OCI-LY1 (cell line): ENCODE data around the gene AP2A1.

ENCODE experiments used
- H2AFZ ChIP-seq: fragments of 200-600 bp; sonication (generic), shearing (Covaris generic); 2 replicates; pipeline ENCODE4 v1.6.0; 2014; ENCODE audit warnings: antibody characterized with exemption, mild to moderate bottlenecking, low read length
- H3F3A ChIP-seq: fragments of 200-600 bp; sonication (generic), shearing (Covaris generic); 2 replicates; pipeline ENCODE4 v1.6.0; 2014; ENCODE audit warnings: mild to moderate bottlenecking, antibody characterized with exemption, low read length, moderate library complexity; ENCODE audit not compliant: insufficient read depth
- H3K27ac ChIP-seq: fragments of 200-600 bp; sonication (generic); 2 replicates; pipeline ENCODE4 v1.5.1; 2014; ENCODE audit warnings: low read length, mixed run types, mild to moderate bottlenecking, low read depth; ENCODE audit not compliant: poor library complexity, severe bottlenecking
- H3K27me3 ChIP-seq: fragments of 200-600 bp; sonication (generic); 2 replicates; pipeline ENCODE4 v1.6.0; 2014; ENCODE audit warnings: antibody characterized with exemption, mild to moderate bottlenecking, low read length, moderate library complexity; ENCODE audit not compliant: insufficient read depth
- H3K36me3 ChIP-seq: fragments of 200-600 bp; sonication (generic); 2 replicates; pipeline ENCODE4 v1.6.1; 2014; ENCODE audit warnings: mild to moderate bottlenecking, antibody characterized with exemption, low read length, moderate library complexity, mixed read lengths; ENCODE audit not compliant: insufficient read depth
- H3K4me1 ChIP-seq: fragments of 200-600 bp; sonication (generic); 2 replicates; pipeline ENCODE4 v1.5.1; 2014; ENCODE audit warnings: mild to moderate bottlenecking, low read length, moderate library complexity; ENCODE audit not compliant: insufficient read depth, severe bottlenecking
- H3K4me2 ChIP-seq: fragments of 200-600 bp; sonication (generic), shearing (Covaris generic); 2 replicates; pipeline ENCODE4 v1.6.1; 2014; ENCODE audit warnings: low read length
- H3K4me3 ChIP-seq: fragments of 200-600 bp; sonication (generic); 2 replicates; pipeline ENCODE4 v1.5.1; 2014; ENCODE audit warnings: low read length, low read depth, mild to moderate bottlenecking, mixed read lengths; ENCODE audit not compliant: poor library complexity, severe bottlenecking
- H3K79me2 ChIP-seq: fragments of 200-600 bp; shearing (Covaris generic); 2 replicates; pipeline ENCODE4 v1.6.1; 2016; ENCODE audit warnings: mixed run types, low read length, mixed read lengths; ENCODE audit not compliant: insufficient read depth
- H3K9ac ChIP-seq: fragments of 200-600 bp; sonication (generic), shearing (Covaris generic); 2 replicates; pipeline ENCODE4 v1.6.1; 2014; ENCODE audit warnings: mild to moderate bottlenecking, low read length, mixed read lengths
- H3K9me2 ChIP-seq: fragments of 200-600 bp; sonication (generic), shearing (Covaris generic); 2 replicates; pipeline ENCODE4 v1.6.1; 2014; ENCODE audit warnings: low read depth, mild to moderate bottlenecking, low read length, mixed read lengths
- H3K9me3 ChIP-seq: fragments of 200-600 bp; shearing (Covaris generic); 2 replicates; pipeline ENCODE4 v1.6.1; 2014; ENCODE audit warnings: low read length, mixed read lengths
- H4K20me1 ChIP-seq: fragments of 200-600 bp; sonication (generic), shearing (Covaris generic); 2 replicates; pipeline ENCODE4 v1.6.0; 2016; ENCODE audit warnings: mild to moderate bottlenecking, low read length; ENCODE audit not compliant: insufficient read depth
- EZH2 ChIP-seq: fragments of 200-600 bp; sonication (generic), shearing (Covaris generic); IDR thresholded peaks from 2 replicates; pipeline ENCODE4 v1.8.0; 2017; ENCODE audit warnings: borderline replicate concordance, mixed run types, mild to moderate bottlenecking, antibody characterized with exemption, low read length, moderate library complexity, mixed read lengths
- TF ChIP-seq, protein P1 (sequence below): fragments of 200-600 bp; sonication (generic), shearing (Covaris generic); IDR thresholded peaks from 2 replicates; pipeline ENCODE4 v1.5.1; 2017; ENCODE audit warnings: mild to moderate bottlenecking, antibody characterized with exemption, low read length, moderate library complexity, mixed read lengths

Gene AP2A1

DNA sequence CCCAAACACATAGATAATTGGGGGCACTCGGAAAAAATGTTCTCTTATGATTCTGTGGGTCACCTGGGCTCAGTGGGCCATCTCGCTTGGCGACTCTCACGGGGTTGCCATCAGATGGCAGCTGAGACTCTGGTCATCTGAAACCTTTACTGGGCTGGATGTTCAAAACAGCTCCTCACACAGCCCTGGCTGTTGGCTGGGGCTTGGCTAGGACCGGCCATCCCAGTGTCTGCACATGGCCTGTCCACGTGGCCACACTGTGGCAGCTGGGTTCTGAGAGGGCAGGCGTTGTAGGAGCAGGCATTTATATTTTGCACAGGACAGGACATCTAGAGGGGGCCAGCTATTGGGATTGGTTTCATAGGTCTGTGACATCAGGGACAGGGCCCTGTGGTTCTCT lies 66.8 kb downstream of the AP2A1 start:
- Histone ChIP-seq H3K4me2 (no peak overlapping the region), H3K36me3 (peaks cover 100% of the 10 kb centered on the region), H3K27me3 (no peaks in the 10 kb centered on the region), H3K9ac (no peak overlapping the region), H3K9me2 (no peaks in the 10 kb centered on the region), H3F3A (0 out of 2 replicates have a peak, but pooled peaks cover 7% of the 10 kb centered on the region), H4K20me1 (no peaks in the 10 kb centered on the region), H3K79me2 (no peaks in the 10 kb centered on the region), H3K9me3 (no peaks in the 10 kb centered on the region), H3K4me3 (no peak overlapping the region), H3K27ac (no peak overlapping the region), H3K4me1 (peaks cover 8% of the 10 kb centered on the region), H2AFZ (no peak overlapping the region)
- TF ChIP-seq EZH2, result no peak
- TF ChIP-seq, protein P1, sequence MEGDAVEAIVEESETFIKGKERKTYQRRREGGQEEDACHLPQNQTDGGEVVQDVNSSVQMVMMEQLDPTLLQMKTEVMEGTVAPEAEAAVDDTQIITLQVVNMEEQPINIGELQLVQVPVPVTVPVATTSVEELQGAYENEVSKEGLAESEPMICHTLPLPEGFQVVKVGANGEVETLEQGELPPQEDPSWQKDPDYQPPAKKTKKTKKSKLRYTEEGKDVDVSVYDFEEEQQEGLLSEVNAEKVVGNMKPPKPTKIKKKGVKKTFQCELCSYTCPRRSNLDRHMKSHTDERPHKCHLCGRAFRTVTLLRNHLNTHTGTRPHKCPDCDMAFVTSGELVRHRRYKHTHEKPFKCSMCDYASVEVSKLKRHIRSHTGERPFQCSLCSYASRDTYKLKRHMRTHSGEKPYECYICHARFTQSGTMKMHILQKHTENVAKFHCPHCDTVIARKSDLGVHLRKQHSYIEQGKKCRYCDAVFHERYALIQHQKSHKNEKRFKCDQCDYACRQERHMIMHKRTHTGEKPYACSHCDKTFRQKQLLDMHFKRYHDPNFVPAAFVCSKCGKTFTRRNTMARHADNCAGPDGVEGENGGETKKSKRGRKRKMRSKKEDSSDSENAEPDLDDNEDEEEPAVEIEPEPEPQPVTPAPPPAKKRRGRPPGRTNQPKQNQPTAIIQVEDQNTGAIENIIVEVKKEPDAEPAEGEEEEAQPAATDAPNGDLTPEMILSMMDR, result no peak

DNA sequence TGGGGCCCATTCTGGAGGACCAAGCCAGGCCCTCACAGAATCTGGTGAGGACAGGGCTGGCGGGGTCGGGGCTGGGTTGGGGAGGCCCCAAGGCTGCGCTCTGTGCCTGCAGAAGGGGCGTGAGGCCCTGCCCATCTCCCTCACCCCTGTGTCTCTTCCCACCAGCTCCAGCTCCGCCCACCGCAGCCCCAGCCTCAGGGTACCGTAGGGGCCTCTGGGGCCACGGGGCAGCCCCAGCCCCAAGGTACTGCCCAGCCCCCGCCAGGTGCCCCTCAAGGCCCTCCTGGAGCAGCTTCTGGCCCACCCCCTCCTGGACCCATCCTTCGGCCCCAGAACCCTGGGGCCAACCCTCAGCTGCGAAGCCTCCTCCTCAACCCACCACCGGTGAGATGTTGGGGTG lies 68.8 kb downstream of the AP2A1 start:
- no peak overlapping the region for H3K27ac ChIP-seq
- H3K4me2 ChIP-seq, result no peak overlapping the region
- no peaks in the 10 kb centered on the region for H3K79me2 ChIP-seq
- H3K9ac ChIP-seq, result no peak overlapping the region
- no peaks in the 10 kb centered on the region for H3K9me2 ChIP-seq
- H3F3A ChIP-seq, result peaks cover 7% of the 10 kb centered on the region; the same call in 1 of the 2 replicates
- H3K27me3 ChIP-seq, result no peaks in the 10 kb centered on the region
- H2AFZ ChIP-seq, result no peak overlapping the region
- no peaks in the 10 kb centered on the region for H4K20me1 ChIP-seq
- H3K9me3 ChIP-seq, result no peaks in the 10 kb centered on the region
- H3K4me1 ChIP-seq, result no peaks in the 10 kb centered on the region
- TF ChIP-seq, protein P1, result no peak
- no peak for TF ChIP-seq EZH2
- H3K36me3 ChIP-seq, result peaks cover 99% of the 10 kb centered on the region
- no peak overlapping the region for H3K4me3 ChIP-seq

DNA sequence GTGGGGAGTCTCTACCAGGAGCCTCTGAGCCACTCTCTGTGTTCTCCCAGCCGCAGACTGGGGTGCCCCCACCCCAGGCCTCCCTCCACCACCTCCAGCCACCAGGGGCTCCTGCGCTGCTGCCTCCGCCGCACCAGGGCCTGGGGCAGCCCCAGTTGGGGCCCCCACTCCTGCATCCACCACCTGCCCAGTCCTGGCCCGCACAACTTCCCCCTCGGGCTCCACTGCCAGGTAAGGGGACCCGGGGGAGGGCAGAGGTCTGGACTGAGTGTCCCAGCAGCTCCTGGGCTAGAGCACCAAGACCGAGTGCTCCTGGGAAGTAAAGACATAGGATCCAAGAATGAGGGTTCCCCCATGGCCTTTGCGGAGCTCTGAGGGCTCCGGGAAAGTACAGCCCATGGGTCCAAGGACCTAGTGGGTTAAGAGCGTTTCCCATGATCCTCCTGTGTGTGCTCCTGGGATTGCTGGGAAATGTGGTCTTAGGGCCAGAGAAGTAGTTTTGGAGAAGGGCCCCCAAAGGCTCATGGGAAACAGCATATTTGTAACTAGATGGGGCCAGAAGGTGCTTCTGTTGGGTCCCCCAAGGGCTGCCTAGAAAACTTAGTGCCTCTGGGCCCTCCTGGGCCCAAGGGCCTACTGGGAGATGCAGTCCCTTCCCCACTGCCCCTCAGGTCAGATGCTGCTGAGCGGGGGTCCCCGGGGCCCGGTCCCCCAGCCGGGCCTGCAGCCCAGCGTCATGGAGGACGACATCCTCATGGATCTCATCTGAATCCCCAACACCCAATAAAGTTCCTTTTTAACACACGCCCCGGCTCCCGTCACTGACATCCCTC lies 69.6 kb downstream of the AP2A1 start:
- Histone ChIP-seq H3F3A (peaks cover 7% of the 10 kb centered on the region; the same call in 1 of the 2 replicates), H3K27me3 (no peaks in the 10 kb centered on the region), H3K79me2 (no peaks in the 10 kb centered on the region), H3K9ac (no peak overlapping the region), H3K4me1 (no peaks in the 10 kb centered on the region), H2AFZ (no peak overlapping the region), H3K9me2 (no peaks in the 10 kb centered on the region), H3K4me2 (no peak overlapping the region), H3K4me3 (no peak overlapping the region), H3K36me3 (peaks cover 98% of the 10 kb centered on the region), H3K9me3 (no peaks in the 10 kb centered on the region), H3K27ac (no peak overlapping the region), H4K20me1 (no peaks in the 10 kb centered on the region)
- TF ChIP-seq EZH2, result no peak
- TF ChIP-seq, protein P1, result no peak
